ENCODE data around the gene DRD2.

DNA sequence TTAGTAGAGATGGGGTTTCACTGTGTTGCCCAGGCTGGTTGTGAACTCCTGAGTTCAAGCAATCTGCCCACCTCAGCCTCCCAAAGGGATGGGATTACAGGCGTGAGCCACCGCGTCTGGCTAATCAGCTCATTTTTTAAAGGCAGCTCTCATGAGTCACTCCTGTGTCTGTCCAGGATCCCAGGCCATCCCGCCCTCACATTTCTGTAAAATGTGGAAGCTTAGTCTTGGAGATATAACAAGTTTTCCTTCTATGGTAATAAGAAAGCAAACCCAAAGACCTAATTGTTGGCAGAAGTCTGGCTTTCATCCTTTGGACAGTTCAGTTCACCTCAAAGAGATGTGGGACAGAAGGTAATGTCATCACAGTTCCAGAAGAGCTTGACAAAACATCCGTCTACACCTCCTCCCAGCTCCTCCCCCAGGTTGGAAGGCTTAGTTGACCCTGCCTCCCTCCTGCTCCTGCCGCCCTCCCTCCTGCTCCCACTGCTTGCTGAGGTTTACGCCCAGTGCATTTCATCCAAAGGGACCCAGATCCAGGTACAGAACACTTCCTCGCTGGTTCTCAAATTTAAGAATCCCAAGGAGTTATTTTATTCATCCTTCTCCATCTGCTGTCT lies 6.4 kb downstream of the DRD2 start:
- TF ChIP-seq, protein P1, sequence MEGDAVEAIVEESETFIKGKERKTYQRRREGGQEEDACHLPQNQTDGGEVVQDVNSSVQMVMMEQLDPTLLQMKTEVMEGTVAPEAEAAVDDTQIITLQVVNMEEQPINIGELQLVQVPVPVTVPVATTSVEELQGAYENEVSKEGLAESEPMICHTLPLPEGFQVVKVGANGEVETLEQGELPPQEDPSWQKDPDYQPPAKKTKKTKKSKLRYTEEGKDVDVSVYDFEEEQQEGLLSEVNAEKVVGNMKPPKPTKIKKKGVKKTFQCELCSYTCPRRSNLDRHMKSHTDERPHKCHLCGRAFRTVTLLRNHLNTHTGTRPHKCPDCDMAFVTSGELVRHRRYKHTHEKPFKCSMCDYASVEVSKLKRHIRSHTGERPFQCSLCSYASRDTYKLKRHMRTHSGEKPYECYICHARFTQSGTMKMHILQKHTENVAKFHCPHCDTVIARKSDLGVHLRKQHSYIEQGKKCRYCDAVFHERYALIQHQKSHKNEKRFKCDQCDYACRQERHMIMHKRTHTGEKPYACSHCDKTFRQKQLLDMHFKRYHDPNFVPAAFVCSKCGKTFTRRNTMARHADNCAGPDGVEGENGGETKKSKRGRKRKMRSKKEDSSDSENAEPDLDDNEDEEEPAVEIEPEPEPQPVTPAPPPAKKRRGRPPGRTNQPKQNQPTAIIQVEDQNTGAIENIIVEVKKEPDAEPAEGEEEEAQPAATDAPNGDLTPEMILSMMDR (IDR thresholded peaks at IDR 0.05; ENCODE audit: insufficient read depth, low read length, poor library complexity, severe bottlenecking) = no peak
- no peak for TF ChIP-seq EZH2phosphoT487 (conservative IDR thresholded peaks at IDR 0.05; ENCODE audit: low read length)
